Measurements from ENCODE around the gene SLC18A3. TPM values are rescaled to one million over a fixed set of nuclear protein-coding genes. Genes with fewer than 3 reads are reported as not detected.

The SLC18A3 gene
- total RNA-seq, 1 experiment from 2014 or later: not detected

DNA sequence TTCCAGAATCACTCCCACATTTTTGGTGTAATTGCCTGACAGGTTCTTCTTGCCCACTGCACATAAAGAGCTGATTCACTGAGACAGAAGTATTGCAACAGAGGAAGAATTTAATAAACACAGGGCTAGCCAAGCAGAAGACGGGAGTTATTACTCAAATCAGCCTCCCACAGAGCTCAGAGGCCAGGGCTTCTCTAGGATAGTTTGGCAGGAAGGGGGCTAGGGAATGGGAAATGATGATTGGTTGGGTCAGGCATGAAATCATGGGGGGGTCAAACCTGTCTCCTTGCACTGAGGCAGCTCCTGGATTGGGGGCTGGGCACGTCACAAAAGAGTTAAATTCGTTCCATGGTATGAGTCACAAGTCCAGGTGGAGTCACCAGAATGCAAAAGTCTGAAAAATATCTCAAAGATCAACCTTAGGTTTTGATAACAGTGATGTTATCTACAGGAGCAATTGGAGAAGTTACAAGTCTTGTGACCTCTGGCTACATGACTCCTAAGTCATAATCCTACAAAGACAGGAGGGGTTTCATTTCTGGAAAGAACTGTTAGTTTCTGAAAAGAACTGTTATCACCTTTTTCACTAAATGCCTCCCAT, 41.0 kb upstream of the SLC18A3 start:
- in situ Hi-C loops (cut with HindIII; ENCODE audit: low pct_unique_long_range_greater_than_20kb, low sequenced_read_pairs) (no loop called here), intact Hi-C loops (cut with micrococcal nuclease; ENCODE audit: unreplicated experiment) (no loop called here)
- ATAC-seq: no peak
- Histone ChIP-seq H3K4me1 (ENCODE audit: control insufficient read depth, insufficient read depth, low read length) (no peaks in the 10 kb centered on the region), H3K36me3 (ENCODE audit: control insufficient read depth, insufficient read depth, low read length) (no peaks in the 10 kb centered on the region), H3K9me3 (ENCODE audit: control insufficient read depth, insufficient read depth, low read depth, low read length) (no peaks in the 10 kb centered on the region), H3K27ac (ENCODE audit: low read length) (no peak overlapping the region), H3K27me3 (ENCODE audit: control insufficient read depth, insufficient read depth, low read length) (peaks cover 5% of the 10 kb centered on the region; the same call in 1 of the 2 replicates), H3K4me3 (ENCODE audit: low read depth in 2 of 2, low read length in 2 of 2) (no peak overlapping the region)
- CTCF ChIA-PET: no interaction called here
- TF ChIP-seq REST (IDR thresholded peaks at IDR 0.05; ENCODE audit: insufficient read depth in 1 of 2, low read depth in 2 of 2, low read length in 1 of 2) (no peak), SIN3A (IDR thresholded peaks at IDR 0.05; ENCODE audit: borderline replicate concordance, insufficient read depth, low read depth, low read length) (no peak), POLR2AphosphoS5 (IDR thresholded peaks at IDR 0.05; ENCODE audit: low read depth, low read length) (no peak), TCF7L2 (IDR thresholded peaks at IDR 0.05; ENCODE audit: low read depth, low read length) (no peak), CTCF (IDR thresholded peaks at IDR 0.05) (no peak)
- POLR2A ChIA-PET: no interaction called here
- no peak for DNase-seq (ENCODE audit: low read depth, low spot score)
- BruUV-seq (replicated peaks): no TSS peak

DNA sequence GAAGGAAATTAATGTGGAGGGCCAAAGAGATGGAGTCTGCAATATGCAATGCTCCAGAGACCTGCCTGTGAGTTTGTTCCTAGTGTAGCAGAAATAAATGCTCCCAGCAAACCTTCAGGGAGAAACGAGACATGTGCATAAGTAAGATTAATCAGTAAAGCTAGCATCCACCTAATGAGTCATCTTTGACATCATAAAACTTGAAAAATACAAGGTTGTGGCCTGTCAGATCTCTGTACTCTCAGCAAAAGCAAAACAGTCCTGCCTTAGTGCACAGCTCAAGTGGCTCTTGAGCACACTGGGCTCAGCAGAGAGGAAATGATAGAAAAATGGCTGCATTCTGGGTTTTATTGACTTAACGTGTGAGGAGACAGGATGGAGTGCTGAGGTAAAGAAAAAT, 38.7 kb upstream of the SLC18A3 start:
- Histone ChIP-seq H3K4me1 (ENCODE audit: control insufficient read depth, insufficient read depth, low read length) (no peaks in the 10 kb centered on the region), H3K36me3 (ENCODE audit: control insufficient read depth, insufficient read depth, low read length) (no peaks in the 10 kb centered on the region), H3K9me3 (ENCODE audit: control insufficient read depth, insufficient read depth, low read depth, low read length) (no peaks in the 10 kb centered on the region), H3K4me3 (ENCODE audit: low read depth in 2 of 2, low read length in 2 of 2) (no peak overlapping the region), H3K27me3 (ENCODE audit: control insufficient read depth, insufficient read depth, low read length) (peaks cover 2% of the 10 kb centered on the region; the same call in 1 of the 2 replicates), H3K27ac (ENCODE audit: low read length) (no peak overlapping the region)
- BruUV-seq (replicated peaks): no TSS peak
- intact Hi-C loops (cut with micrococcal nuclease; ENCODE audit: unreplicated experiment) (no loop called here), in situ Hi-C loops (cut with HindIII; ENCODE audit: low pct_unique_long_range_greater_than_20kb, low sequenced_read_pairs) (no loop called here)
- TF ChIP-seq SIN3A (IDR thresholded peaks at IDR 0.05; ENCODE audit: borderline replicate concordance, insufficient read depth, low read depth, low read length) (no peak), CTCF (IDR thresholded peaks at IDR 0.05) (no peak), POLR2AphosphoS5 (IDR thresholded peaks at IDR 0.05; ENCODE audit: low read depth, low read length) (no peak)
- DNase-seq (ENCODE audit: low read depth, low spot score) (no peak), ATAC-seq (no peak)
- POLR2A ChIA-PET: no interaction called here
- CTCF ChIA-PET: no interaction called here
